Mesothelial cell of epicardium (in vitro differentiated cells): ENCODE measurements around the gene ADAMTS7. TPM values are rescaled to one million over a fixed set of nuclear protein-coding genes. Genes with fewer than 3 reads are reported as not detected.
"Not testable (repeated sequence)": the region's sequence is repeated elsewhere in the genome, so short reads cannot be mapped to it uniquely, and the experiment has no call there.

Experiments used
- DNase-seq, 2 experiments: peaks; one replicate each; pipeline ENCODE4 v3.0.0; 2021; ENCODE audit warnings: low spot score in 2 of 2; ENCODE audit not compliant: unreplicated experiment in 2 of 2
- H3K27ac Mint-ChIP-seq: 2 replicates; pipeline ENCODE4 v1.8.0; 2021; ENCODE audit warnings: mixed read lengths
- H3K27me3 Mint-ChIP-seq: 2 replicates; pipeline ENCODE4 v1.8.0; 2021; ENCODE audit warnings: low read depth, mixed read lengths
- H3K36me3 Mint-ChIP-seq: 2 replicates; pipeline ENCODE4 v1.8.0; 2021; ENCODE audit warnings: mixed read lengths
- H3K4me1 Mint-ChIP-seq: 2 replicates; pipeline ENCODE4 v1.8.0; 2021; ENCODE audit warnings: mixed read lengths
- H3K4me3 Mint-ChIP-seq: 2 replicates; pipeline ENCODE4 v1.8.0; 2021; ENCODE audit warnings: mild to moderate bottlenecking, moderate library complexity, mixed read lengths
- H3K9me3 Mint-ChIP-seq: 2 replicates; pipeline ENCODE4 v1.8.0; 2021; ENCODE audit warnings: mixed read lengths
- total RNA-seq: library from RNA; stranded (reverse); gene quantifications from 3 replicates; pipeline ENCODE4 v1.2.1, GENCODE V29; 2021
- TF ChIP-seq, protein P1 (sequence below): fragments of 200-600 bp; sonication (generic); IDR thresholded peaks from one replicate; pipeline ENCODE4 v1.5.0; 2021; ENCODE audit warnings: antibody characterized with exemption; ENCODE audit not compliant: unreplicated experiment

Gene ADAMTS7
- total RNA-seq, 1 donor from 2014 or later: 101 TPM

DNA sequence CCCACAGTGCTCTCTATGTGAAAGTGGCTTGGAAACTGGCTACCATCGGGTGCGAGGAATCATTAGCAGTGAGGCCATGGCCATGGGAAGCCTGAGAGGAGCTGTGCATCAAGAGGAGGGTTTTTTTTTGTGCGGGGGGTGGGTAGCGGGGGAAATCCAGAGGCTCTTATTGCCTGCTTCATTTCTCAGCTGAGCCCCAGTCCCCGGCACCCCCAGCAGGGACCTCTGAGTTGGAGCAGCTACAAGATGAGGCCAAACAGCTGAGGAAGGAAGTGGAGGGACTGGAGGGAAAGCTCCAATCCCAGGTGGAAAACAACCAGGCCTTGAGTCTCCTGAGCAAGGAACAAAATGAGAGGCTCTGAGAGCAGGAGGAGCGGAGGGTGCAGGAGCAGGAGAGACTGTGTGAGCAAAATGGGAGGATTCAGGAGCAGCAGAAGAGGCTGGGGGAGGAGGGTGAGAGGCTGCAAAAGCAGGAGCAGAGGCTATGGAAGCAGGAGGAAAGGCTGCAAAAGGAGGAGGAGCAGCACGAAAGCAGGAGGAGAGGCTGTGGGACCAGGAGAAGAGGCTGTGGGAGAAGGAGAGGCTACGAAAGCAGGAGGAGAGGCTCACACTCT, 76.7 kb downstream of the ADAMTS7 start:
- H3K27ac Mint-ChIP-seq: no peak overlapping the region
- H3K4me3 Mint-ChIP-seq: no peak overlapping the region
- H3K27me3 Mint-ChIP-seq: peaks cover 24% of the 10 kb centered on the region
- TF ChIP-seq, protein P1, sequence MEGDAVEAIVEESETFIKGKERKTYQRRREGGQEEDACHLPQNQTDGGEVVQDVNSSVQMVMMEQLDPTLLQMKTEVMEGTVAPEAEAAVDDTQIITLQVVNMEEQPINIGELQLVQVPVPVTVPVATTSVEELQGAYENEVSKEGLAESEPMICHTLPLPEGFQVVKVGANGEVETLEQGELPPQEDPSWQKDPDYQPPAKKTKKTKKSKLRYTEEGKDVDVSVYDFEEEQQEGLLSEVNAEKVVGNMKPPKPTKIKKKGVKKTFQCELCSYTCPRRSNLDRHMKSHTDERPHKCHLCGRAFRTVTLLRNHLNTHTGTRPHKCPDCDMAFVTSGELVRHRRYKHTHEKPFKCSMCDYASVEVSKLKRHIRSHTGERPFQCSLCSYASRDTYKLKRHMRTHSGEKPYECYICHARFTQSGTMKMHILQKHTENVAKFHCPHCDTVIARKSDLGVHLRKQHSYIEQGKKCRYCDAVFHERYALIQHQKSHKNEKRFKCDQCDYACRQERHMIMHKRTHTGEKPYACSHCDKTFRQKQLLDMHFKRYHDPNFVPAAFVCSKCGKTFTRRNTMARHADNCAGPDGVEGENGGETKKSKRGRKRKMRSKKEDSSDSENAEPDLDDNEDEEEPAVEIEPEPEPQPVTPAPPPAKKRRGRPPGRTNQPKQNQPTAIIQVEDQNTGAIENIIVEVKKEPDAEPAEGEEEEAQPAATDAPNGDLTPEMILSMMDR: no peak
- peak in 1 of 2 experiments; percentile 36 for DNase-seq
- peaks cover 2% of the 10 kb centered on the region for H3K4me1 Mint-ChIP-seq
- H3K9me3 Mint-ChIP-seq: no peaks in the 10 kb centered on the region
- no peaks in the 10 kb centered on the region for H3K36me3 Mint-ChIP-seq

DNA sequence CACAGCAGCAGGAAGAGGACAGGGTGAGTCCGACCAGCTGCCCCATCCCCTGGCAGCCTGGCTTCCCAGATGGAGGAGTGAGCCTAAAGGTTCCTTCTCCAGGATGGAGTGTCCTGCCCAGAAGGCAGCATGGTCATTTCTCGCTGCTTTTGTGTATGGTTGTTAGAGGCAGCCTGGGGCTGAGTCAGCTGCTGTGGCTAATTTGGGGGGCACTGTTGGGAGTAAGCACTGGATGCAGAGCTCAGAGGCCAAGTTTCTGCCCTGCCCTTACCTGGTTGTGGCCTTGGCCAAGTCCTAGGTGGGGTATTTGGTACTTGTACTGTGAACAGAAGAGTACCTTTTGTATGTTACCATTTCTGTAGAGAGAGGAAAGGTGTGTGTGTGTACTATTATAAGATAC, 78.6 kb downstream of the ADAMTS7 start:
- Mint-ChIP-seq H3K27me3 (peaks cover 24% of the 10 kb centered on the region), H3K36me3 (no peaks in the 10 kb centered on the region)
- no peak for DNase-seq

DNA sequence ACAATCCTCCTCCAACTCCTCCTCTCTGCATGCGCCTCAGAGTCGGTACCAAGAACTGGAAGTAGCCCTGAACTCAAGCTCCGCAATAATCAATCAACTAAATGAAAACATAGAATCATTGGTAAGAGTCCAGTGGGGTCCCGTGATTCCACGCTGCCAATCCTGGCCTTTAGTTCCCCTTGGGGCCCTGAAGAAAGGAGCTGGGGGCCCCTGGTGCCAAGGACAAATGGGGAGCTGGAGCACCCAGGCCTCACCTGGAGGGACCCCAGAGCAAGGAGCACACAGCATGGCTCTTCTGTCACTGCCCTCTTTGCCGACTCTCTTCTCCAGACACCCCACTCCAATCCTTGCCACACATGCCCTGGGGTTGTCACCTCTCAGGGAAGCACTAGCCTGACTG, 80.3 kb downstream of the ADAMTS7 start:
- Mint-ChIP-seq H3K27me3 (peaks cover 24% of the 10 kb centered on the region), H3K27ac (no peak overlapping the region), H3K9me3 (no peaks in the 10 kb centered on the region), H3K4me3 (no peak overlapping the region), H3K36me3 (no peaks in the 10 kb centered on the region), H3K4me1 (peaks cover 2% of the 10 kb centered on the region)
- no peak for DNase-seq
- TF ChIP-seq, protein P1: no peak

More for the DNA sequence above, 78.6 kb downstream of the ADAMTS7 start:
- Mint-ChIP-seq H3K27ac (no peak overlapping the region), H3K4me1 (peaks cover under 1% of the 10 kb centered on the region), H3K4me3 (no peak overlapping the region), H3K9me3 (no peaks in the 10 kb centered on the region)
- TF ChIP-seq, protein P1: no peak

DNA sequence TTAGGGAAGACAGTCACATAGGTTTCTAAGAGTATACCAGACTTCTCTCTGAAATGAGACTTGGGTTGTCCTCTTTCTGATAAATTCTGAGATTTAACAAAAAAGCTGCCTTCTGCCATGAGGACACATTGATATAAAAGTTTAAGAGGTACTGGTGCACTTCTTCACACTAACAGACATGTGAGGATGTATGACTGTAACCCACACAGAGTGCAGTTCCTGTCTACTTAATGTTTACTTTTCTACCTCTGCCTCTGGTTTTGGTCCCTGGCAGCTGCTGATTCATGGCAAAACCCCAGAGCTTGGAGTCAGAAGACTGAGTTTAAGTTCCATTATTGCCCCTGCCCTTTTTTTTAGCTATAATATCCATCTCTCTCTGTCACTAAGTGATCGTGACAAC, 82.8 kb downstream of the ADAMTS7 start:
- H3K4me1 Mint-ChIP-seq: not testable (repeated sequence)

DNA sequence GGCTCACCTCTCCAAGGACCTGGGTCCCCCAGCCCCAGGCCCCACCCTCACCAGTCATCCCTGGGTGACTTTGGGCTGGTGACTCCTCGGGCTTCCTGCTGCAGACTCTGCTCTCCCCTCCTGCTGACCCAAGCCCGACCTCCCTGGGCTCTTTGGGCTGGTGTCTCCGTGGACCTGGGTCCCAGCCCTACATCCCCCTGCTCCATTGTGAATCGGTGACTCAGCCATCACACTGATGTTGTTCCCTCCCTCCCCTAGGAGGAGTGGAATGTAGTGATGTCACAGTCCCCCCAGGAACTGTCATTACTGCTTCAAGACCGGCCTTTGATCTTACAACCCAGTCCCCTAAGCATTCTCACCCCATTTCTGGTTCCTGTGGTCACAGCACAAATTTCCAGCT, 83.7 kb downstream of the ADAMTS7 start:
- Mint-ChIP-seq H3K4me3 (no peak overlapping the region), H3K27me3 (peaks cover 8% of the 10 kb centered on the region), H3K27ac (no peak overlapping the region), H3K4me1 (peaks cover 2% of the 10 kb centered on the region), H3K36me3 (no peaks in the 10 kb centered on the region), H3K9me3 (no peaks in the 10 kb centered on the region)
- DNase-seq: no peak
- TF ChIP-seq, protein P1: no peak

More for the DNA sequence above, 82.8 kb downstream of the ADAMTS7 start:
- not testable (repeated sequence) for DNase-seq, H3K9me3 Mint-ChIP-seq, H3K27ac Mint-ChIP-seq, H3K4me3 Mint-ChIP-seq, H3K36me3 Mint-ChIP-seq
- peaks cover 11% of the 10 kb centered on the region for H3K27me3 Mint-ChIP-seq

DNA sequence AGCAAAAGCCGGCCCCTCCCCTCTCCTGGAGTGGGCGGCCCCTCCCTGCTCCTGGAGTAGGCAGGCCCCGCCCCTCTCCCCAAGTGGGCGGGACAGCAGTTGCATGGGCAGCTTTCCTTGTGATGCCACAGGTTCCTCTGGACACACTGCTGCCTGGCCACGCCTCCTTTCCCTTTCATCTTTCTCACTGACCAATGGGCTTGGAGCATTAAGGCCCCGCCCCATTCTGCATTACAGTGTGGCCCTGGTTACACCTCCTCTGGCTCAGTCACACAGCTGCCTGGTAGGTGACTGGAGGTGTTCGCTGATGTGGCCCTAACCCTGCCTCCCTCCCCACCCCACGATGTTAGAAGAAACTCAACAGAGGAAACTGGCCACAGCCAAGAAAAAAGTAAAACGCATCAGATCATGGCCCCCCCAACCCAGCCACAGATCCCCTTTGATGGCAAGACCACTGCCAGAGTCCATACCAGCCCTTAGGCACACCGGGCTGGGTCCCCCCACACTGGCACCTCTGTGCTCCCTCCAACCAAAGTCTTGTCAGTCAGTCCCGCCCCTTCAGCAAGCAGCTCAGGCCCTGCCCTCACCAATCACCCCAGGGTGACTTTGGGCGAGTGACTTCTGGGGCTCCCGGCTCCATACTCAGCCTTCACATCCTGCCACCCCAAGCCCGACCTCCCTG, 84.3 kb downstream of the ADAMTS7 start:
- no peak for DNase-seq
- H3K9me3 Mint-ChIP-seq: no peaks in the 10 kb centered on the region
- peaks cover 2% of the 10 kb centered on the region for H3K4me1 Mint-ChIP-seq
- no peak overlapping the region for H3K4me3 Mint-ChIP-seq
- H3K27me3 Mint-ChIP-seq: peaks cover 5% of the 10 kb centered on the region
- TF ChIP-seq, protein P1: no peak
- H3K27ac Mint-ChIP-seq: no peak overlapping the region
- H3K36me3 Mint-ChIP-seq: no peaks in the 10 kb centered on the region

DNA sequence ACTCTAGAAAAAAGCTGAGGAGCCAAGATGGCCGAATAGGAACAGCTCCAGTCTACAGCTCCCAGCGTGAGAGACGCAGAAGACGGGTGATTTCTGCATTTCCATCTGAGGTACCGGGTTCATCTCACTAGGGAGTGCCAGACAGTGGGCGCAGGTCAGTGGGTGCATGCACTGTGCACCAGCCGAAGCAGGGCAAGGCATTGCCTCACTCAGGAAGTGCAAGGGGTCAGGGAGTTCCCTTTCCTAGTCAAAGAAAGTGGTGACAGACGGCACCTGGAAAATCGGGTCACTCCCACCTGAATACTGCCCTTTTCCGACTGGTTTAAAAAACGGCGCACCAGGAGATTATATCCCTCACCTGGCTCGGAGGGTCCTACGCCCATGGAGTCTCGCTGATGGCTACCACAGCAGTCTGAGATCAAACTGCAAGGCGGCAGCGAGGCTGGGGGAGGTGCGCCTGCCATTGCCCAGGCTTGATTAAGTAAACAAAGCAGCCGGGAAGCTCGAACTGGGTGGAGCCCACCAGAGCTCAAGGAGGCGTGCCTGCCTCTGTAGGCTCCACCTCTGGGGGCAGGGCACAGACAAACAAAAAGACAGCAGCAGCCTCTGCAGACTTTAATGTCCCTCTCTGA, 91.3 kb downstream of the ADAMTS7 start:
- peaks cover 22% of the 10 kb centered on the region for H3K27me3 Mint-ChIP-seq
- not testable (repeated sequence) for H3K36me3 Mint-ChIP-seq, H3K4me1 Mint-ChIP-seq, DNase-seq, H3K4me3 Mint-ChIP-seq, H3K9me3 Mint-ChIP-seq, H3K27ac Mint-ChIP-seq
